ENCODE data around the gene CCSER1.
"Not testable (repeated sequence)": the region's sequence is repeated elsewhere in the genome, so short reads cannot be mapped to it uniquely, and the experiment has no call there.

Gene CCSER1

DNA sequence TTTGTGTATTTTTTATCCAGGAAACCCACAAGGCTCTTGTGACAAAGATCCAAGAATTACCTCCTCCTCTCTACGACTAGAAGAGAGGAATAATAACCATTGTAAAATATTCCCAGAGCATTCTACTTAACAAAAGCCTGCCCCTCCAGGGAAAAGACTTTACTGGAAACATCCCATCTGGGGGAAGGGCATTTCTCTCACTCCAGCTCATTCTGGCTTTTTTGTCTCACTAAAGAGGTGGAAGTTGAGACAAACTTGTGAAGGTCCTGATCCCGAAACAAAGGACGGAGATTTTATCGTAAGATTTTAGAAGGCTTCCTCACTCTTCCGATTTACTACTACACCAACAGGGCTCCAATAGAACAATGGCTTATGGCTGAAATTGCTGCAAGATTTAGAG lies 1484.6 kb downstream of the CCSER1 start:
- Histone ChIP-seq H3K36me3 (ENCODE audit: control insufficient read depth, insufficient read depth, low read length) (no peaks in the 10 kb centered on the region), H3K27ac (ENCODE audit: low read depth, low read length, severe bottlenecking) (no peak overlapping the region), H3K9me3 (ENCODE audit: control insufficient read depth, low read length) (no peaks in the 10 kb centered on the region), H3K4me3 (ENCODE audit: extremely low read depth, insufficient read depth, low read length, poor library complexity, severe bottlenecking) (no peak overlapping the region), H3K4me1 (ENCODE audit: control insufficient read depth, insufficient read depth, low read length, poor library complexity, severe bottlenecking) (no peaks in the 10 kb centered on the region)
- WGBS, 2 experiments (ENCODE audit: insufficient coverage in 2 of 2), result no CpG with 5 or more reads among the region's 5 CpGs

DNA sequence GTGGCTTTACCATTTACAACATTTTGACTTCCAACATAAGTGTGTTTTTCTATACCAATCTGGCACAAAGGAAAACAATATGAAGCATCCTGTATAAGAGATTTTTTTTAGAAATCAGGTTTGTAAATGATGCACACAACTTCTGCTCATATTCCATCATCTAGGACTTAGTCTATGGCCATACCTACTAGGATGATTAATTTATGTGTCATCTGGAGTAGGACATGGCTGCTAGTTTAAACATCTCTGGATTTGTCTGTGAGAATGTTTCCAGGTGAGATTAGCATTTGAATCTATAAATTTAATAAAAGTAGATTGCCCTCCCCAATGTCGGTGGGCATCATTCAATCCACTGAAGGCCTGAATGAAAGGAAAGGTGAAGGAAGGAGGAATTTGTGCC lies 1493.8 kb downstream of the CCSER1 start:
- Histone ChIP-seq H3K4me1 (ENCODE audit: control insufficient read depth, insufficient read depth, low read length, poor library complexity, severe bottlenecking) (no peaks in the 10 kb centered on the region), H3K27ac (ENCODE audit: low read depth, low read length, severe bottlenecking) (no peak overlapping the region), H3K4me3 (ENCODE audit: extremely low read depth, insufficient read depth, low read length, poor library complexity, severe bottlenecking) (no peak overlapping the region), H3K36me3 (ENCODE audit: control insufficient read depth, insufficient read depth, low read length) (no peaks in the 10 kb centered on the region), H3K9me3 (ENCODE audit: control insufficient read depth, low read length) (no peaks in the 10 kb centered on the region)
- WGBS, 2 experiments (ENCODE audit: insufficient coverage in 2 of 2), result 80% methylated on average over 1 of the region's 1 CpG; no CpG with 5 or more reads in 1 of the 2 experiments

DNA sequence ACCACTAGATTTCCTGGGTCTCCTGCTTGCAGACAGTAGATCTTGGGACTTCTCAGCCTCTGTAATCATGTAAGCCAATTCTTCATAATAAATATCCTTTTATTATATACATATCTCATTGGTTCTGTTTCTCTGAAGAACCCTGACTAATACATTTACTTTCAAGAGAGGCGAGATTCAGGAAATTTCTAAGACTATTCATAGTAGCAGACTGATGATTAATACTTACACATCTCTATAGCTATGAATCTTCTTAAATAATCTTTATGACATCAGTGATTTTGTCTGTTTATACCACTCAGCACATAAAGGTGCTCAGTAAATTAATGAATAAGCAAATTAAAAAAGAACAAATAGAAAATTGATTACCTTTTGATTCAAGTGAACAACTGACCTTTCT lies 1494.3 kb downstream of the CCSER1 start:
- Histone ChIP-seq H3K27ac (ENCODE audit: low read depth, low read length, severe bottlenecking) (no peak overlapping the region), H3K4me3 (ENCODE audit: extremely low read depth, insufficient read depth, low read length, poor library complexity, severe bottlenecking) (no peak overlapping the region), H3K9me3 (ENCODE audit: control insufficient read depth, low read length) (no peaks in the 10 kb centered on the region), H3K4me1 (ENCODE audit: control insufficient read depth, insufficient read depth, low read length, poor library complexity, severe bottlenecking) (no peaks in the 10 kb centered on the region), H3K36me3 (ENCODE audit: control insufficient read depth, insufficient read depth, low read length) (no peaks in the 10 kb centered on the region)
- WGBS, 2 experiments (ENCODE audit: insufficient coverage in 2 of 2), result no CpG with 5 or more reads among the region's 1 CpG

DNA sequence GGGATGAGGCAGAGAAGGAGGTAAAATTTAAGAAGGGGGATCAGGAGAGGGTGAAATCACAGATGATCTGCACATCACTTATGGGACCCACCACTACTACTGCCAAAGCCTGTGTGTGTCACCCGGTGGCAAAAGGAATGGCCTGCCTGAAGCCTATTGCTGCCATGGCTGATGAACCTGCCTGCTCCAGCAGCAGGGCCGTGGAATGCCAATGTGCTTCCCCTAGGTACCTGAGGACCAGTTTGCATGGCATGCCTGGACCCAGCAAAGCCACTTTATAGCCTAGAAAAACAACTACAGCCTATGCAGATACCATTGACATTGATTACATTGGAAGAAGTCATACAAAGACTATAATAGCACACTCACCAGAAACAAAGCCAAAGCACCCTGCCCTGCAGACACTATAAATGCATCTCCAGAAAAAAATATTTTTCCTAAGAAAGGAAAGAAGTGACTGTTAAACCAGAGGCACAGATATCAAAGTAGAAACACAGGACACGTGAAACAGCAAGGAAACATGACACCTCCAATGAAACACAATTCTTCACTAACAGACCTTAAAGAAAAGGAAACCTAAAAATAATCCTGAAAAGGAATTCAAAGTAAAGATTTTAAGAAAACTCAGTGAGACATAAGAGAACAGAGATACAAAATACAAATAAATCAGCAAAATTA lies 1495.9 kb downstream of the CCSER1 start:
- H3K9me3 ChIP-seq (ENCODE audit: control insufficient read depth, low read length), result no peaks in the 10 kb centered on the region
- H3K36me3 ChIP-seq (ENCODE audit: control insufficient read depth, insufficient read depth, low read length), result no peaks in the 10 kb centered on the region
- H3K4me3 ChIP-seq (ENCODE audit: extremely low read depth, insufficient read depth, low read length, poor library complexity, severe bottlenecking), result no peak overlapping the region
- H3K4me1 ChIP-seq (ENCODE audit: control insufficient read depth, insufficient read depth, low read length, poor library complexity, severe bottlenecking), result no peaks in the 10 kb centered on the region
- no peak overlapping the region for H3K27ac ChIP-seq (ENCODE audit: low read depth, low read length, severe bottlenecking)
- WGBS, 2 experiments (ENCODE audit: insufficient coverage in 2 of 2), result 78 to 83% methylated on average over 1 to 2 of the region's 3 CpGs

DNA sequence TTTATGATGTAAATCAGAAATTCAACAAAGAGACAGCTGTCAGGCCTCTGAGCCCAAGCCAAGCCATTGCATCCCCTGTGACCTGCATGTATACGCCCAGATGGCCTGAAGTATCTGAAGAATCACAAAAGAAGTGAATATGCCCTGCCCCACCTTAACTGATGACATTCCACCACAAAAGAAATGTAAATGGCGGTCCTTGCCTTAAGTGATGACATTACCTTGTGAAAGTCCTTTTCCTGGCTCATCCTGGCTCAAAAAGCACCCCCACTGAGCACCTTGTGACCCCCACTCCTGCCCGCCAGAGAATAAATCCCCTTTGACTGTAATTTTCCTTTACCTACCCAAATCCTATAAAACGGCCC lies 1496.4 kb downstream of the CCSER1 start:
- 40 to 60% methylated on average over 1 of the region's 4 CpGs for WGBS, 2 experiments (ENCODE audit: insufficient coverage in 2 of 2)
- not testable (repeated sequence) for H3K4me1 ChIP-seq (ENCODE audit: control insufficient read depth, insufficient read depth, low read length, poor library complexity, severe bottlenecking)

DNA sequence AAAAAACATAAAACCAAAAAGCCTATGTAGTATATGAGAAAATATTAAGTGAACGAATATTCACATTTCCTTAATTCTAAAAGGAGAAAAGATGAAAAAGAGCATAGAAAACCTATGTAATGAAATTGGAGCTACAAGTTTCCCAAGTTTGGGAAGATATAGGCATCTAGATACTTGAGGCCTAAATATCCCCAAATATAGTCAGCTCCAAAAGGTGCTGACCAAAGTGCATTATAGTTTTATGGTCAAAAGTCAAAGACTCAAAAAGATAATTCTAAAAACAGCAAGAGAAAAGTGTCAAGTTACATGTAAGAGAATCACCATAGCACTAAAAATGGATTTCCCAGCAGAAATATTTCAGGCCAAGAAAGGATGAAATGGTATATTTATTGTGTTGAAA lies 1502.9 kb downstream of the CCSER1 start:
- Histone ChIP-seq H3K36me3 (ENCODE audit: control insufficient read depth, insufficient read depth, low read length) (no peaks in the 10 kb centered on the region), H3K9me3 (ENCODE audit: control insufficient read depth, low read length) (no peaks in the 10 kb centered on the region), H3K4me1 (ENCODE audit: control insufficient read depth, insufficient read depth, low read length, poor library complexity, severe bottlenecking) (no peaks in the 10 kb centered on the region), H3K4me3 (ENCODE audit: extremely low read depth, insufficient read depth, low read length, poor library complexity, severe bottlenecking) (no peak overlapping the region), H3K27ac (ENCODE audit: low read depth, low read length, severe bottlenecking) (no peak overlapping the region)
- WGBS, 2 experiments (ENCODE audit: insufficient coverage in 2 of 2), result no CpG with 5 or more reads among the region's 1 CpG

More for the DNA sequence above, 1496.4 kb downstream of the CCSER1 start:
- not testable (repeated sequence) for H3K36me3 ChIP-seq (ENCODE audit: control insufficient read depth, insufficient read depth, low read length); H3K4me3 ChIP-seq (ENCODE audit: extremely low read depth, insufficient read depth, low read length, poor library complexity, severe bottlenecking); H3K9me3 ChIP-seq (ENCODE audit: control insufficient read depth, low read length); H3K27ac ChIP-seq (ENCODE audit: low read depth, low read length, severe bottlenecking)

DNA sequence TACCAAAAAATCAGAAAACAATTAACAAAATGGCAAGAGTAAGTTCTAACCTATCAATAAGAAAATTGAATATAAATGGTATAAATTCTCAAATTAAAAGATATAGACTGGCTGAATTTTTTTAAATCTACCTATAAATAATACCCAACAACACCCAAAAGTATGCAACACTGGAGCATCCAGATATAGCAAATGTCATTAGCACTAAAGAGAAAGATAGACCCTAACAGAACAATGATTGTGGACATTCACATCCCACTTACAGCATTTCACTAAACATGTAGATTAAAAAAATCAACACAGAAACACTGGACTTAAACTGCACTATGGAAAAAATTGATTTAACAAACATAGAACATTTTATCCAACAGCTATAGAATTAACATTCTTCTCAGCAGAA lies 1503.6 kb downstream of the CCSER1 start:
- Histone ChIP-seq H3K4me1 (ENCODE audit: control insufficient read depth, insufficient read depth, low read length, poor library complexity, severe bottlenecking) (no peaks in the 10 kb centered on the region), H3K36me3 (ENCODE audit: control insufficient read depth, insufficient read depth, low read length) (no peaks in the 10 kb centered on the region), H3K27ac (ENCODE audit: low read depth, low read length, severe bottlenecking) (no peak overlapping the region), H3K4me3 (ENCODE audit: extremely low read depth, insufficient read depth, low read length, poor library complexity, severe bottlenecking) (no peak overlapping the region), H3K9me3 (ENCODE audit: control insufficient read depth, low read length) (no peaks in the 10 kb centered on the region)

DNA sequence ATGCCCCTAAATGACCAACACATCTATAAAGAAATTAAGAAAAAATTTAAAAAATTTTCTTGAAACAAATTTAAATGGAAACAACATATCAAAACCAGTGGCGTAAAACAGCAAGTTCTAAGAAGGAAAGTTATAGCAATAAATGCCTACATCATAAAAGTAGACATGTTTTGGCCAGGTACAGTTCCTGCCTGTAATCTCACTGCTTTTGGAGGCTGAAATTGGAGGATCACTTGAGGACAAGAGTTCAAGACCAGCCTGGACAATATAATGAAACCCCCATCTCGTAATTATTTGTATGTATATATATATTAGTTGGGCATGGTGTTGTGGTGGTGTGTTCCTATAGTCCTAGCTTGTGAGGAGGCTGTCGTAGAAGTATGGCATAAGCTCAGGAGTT lies 1504.1 kb downstream of the CCSER1 start:
- Histone ChIP-seq H3K4me3 (ENCODE audit: extremely low read depth, insufficient read depth, low read length, poor library complexity, severe bottlenecking) (no peak overlapping the region), H3K9me3 (ENCODE audit: control insufficient read depth, low read length) (no peaks in the 10 kb centered on the region), H3K4me1 (ENCODE audit: control insufficient read depth, insufficient read depth, low read length, poor library complexity, severe bottlenecking) (no peaks in the 10 kb centered on the region), H3K27ac (ENCODE audit: low read depth, low read length, severe bottlenecking) (no peak overlapping the region), H3K36me3 (ENCODE audit: control insufficient read depth, insufficient read depth, low read length) (no peaks in the 10 kb centered on the region)
- no CpG with 5 or more reads among the region's 3 CpGs for WGBS, 2 experiments (ENCODE audit: insufficient coverage in 2 of 2)

DNA sequence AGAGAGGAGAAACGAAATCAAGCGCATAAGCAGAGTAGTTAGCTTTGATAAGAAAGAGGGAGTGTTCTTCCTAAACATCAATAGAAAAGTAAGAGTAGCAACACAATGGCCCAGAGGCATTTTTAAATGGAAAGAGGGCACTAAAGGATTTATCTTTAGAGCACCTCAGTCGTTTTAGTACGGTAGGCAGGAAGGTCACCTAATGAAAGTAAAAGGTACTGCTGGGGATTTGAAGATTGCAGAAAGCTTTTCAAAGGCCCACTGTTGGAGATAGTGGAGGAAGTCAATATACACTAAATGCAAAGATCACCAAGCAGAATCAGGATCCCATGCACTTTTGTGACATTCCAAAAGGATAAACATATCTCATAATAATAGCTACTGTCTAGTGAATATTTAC lies 1508.9 kb downstream of the CCSER1 start:
- no peak overlapping the region for H3K27ac ChIP-seq (ENCODE audit: low read depth, low read length, severe bottlenecking)
- H3K36me3 ChIP-seq (ENCODE audit: control insufficient read depth, insufficient read depth, low read length), result no peaks in the 10 kb centered on the region
- H3K4me3 ChIP-seq (ENCODE audit: extremely low read depth, insufficient read depth, low read length, poor library complexity, severe bottlenecking), result no peak overlapping the region
- H3K4me1 ChIP-seq (ENCODE audit: control insufficient read depth, insufficient read depth, low read length, poor library complexity, severe bottlenecking), result no peaks in the 10 kb centered on the region
- no peaks in the 10 kb centered on the region for H3K9me3 ChIP-seq (ENCODE audit: control insufficient read depth, low read length)
- 74 to 79% methylated on average over 2 to 3 of the region's 4 CpGs for WGBS, 2 experiments (ENCODE audit: insufficient coverage in 2 of 2)

Measured in mesodermal cell (in vitro differentiated cells).